HUES64 (cell line): ENCODE measurements around the gene HSCB.
"Not testable (repeated sequence)": the region's sequence is repeated elsewhere in the genome, so short reads cannot be mapped to it uniquely, and the experiment has no call there.

Experiments used
- H3K27ac ChIP-seq: 2 replicates; pipeline ENCODE4 v1.7.0; 2013; ENCODE audit warnings: low read depth, low read length, inconsistent platforms
- H3K27me3 ChIP-seq: 2 replicates; pipeline ENCODE4 v1.6.1; 2013; ENCODE audit warnings: mild to moderate bottlenecking, low read length; ENCODE audit not compliant: insufficient read depth
- H3K36me3 ChIP-seq: 2 replicates; pipeline ENCODE4 v1.6.1; 2013; ENCODE audit warnings: mild to moderate bottlenecking, low read length; ENCODE audit not compliant: insufficient read depth
- H3K4me1 ChIP-seq: 2 replicates; pipeline ENCODE4 v1.6.1; 2013; ENCODE audit warnings: mild to moderate bottlenecking, low read length, moderate library complexity; ENCODE audit not compliant: insufficient read depth
- H3K4me3 ChIP-seq: 2 replicates; pipeline ENCODE4 v1.5.1; 2013; ENCODE audit warnings: mild to moderate bottlenecking, low read length, moderate library complexity
- H3K9ac ChIP-seq: 2 replicates; pipeline ENCODE4 v1.6.1; 2013; ENCODE audit warnings: mild to moderate bottlenecking, low read depth, low read length
- H3K9me3 ChIP-seq: 2 replicates; pipeline ENCODE4 v1.6.1; 2013; ENCODE audit warnings: low read depth, low read length; ENCODE audit not compliant: insufficient read depth
- WGBS: fragments of 150-250, 120-280 bp; methylation state at CpG from one replicate; pipeline ENCODE4 v1.1.7; 2013; ENCODE audit warnings: missing lambda C conversion rate; 5-methylcytosine and 5-hydroxymethylcytosine counted together

The HSCB gene

DNA sequence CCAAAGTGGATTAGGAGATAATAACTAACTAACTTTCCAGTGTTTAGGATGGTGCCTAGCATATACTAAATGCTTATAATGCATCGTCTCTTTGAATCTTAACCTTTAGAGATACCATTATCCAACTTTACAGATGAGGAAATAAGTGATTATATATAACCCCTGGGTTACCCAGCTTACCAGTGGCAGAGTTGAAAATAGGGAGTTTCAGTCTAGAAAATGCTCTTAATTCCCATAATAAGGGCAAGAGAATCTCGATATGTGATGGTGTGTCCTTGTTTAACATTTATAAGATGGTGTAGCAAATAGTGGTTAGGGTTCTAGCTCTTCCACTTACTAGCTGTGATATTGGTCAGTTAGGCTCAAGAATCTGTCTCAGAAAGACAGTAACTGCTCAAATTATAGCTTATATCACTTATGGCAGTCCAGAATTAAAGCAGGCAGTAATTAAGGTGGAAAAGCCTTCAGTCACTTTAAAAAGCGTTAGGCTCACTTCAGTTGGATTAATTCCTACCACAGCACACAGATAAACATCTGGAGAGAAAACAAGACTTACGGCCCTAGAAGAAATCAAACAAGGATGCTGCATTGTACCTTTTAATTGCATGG lies 52.2 kb downstream of the HSCB start:
- Histone ChIP-seq H3K9me3 (no peaks in the 10 kb centered on the region; the same call in 1 of the 2 replicates), H3K36me3 (peaks cover 62% of the 10 kb centered on the region), H3K27me3 (no peaks in the 10 kb centered on the region), H3K9ac (no peak overlapping the region), H3K4me3 (no peak overlapping the region), H3K4me1 (no peaks in the 10 kb centered on the region), H3K27ac (no peak overlapping the region)
- 97% methylated on average over 2 of the region's 4 CpGs for WGBS

DNA sequence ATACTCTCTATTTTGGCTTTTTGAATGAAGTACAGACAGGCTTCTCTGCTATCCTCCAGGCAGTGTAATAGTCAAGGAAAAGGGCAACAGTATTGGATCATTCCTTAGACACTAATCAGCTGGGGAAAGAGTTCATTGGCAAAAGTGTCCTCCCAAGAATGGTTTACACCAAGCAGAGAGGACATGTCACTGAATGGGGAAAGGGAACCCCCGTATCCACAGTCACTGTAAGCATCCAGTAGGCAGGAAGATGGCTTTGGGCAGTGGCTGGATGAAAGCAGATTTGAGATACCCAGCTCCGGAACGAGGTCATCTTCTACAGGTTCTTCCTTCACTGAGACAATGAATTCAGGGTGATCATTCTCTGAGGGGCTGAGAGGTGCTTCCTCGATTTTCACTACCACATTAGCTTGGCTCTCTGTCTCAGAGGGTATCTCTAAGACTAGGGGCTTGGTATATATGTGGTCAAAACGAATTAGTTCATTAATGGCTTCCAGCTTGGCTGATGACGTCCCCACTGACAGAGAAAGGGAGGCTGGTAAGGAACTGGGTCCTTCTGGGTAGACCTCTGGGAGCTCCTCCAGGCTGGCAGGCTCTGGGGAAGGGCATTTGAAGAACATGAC lies 53.3 kb downstream of the HSCB start:
- WGBS, result 89% methylated on average over 6 of the region's 6 CpGs
- H3K9me3 ChIP-seq, result no peaks in the 10 kb centered on the region; the same call in 1 of the 2 replicates
- peaks cover 60% of the 10 kb centered on the region for H3K36me3 ChIP-seq
- no peak overlapping the region for H3K27ac ChIP-seq
- H3K4me3 ChIP-seq, result no peak overlapping the region
- H3K4me1 ChIP-seq, result no peaks in the 10 kb centered on the region
- H3K9ac ChIP-seq, result no peak overlapping the region
- H3K27me3 ChIP-seq, result no peaks in the 10 kb centered on the region

DNA sequence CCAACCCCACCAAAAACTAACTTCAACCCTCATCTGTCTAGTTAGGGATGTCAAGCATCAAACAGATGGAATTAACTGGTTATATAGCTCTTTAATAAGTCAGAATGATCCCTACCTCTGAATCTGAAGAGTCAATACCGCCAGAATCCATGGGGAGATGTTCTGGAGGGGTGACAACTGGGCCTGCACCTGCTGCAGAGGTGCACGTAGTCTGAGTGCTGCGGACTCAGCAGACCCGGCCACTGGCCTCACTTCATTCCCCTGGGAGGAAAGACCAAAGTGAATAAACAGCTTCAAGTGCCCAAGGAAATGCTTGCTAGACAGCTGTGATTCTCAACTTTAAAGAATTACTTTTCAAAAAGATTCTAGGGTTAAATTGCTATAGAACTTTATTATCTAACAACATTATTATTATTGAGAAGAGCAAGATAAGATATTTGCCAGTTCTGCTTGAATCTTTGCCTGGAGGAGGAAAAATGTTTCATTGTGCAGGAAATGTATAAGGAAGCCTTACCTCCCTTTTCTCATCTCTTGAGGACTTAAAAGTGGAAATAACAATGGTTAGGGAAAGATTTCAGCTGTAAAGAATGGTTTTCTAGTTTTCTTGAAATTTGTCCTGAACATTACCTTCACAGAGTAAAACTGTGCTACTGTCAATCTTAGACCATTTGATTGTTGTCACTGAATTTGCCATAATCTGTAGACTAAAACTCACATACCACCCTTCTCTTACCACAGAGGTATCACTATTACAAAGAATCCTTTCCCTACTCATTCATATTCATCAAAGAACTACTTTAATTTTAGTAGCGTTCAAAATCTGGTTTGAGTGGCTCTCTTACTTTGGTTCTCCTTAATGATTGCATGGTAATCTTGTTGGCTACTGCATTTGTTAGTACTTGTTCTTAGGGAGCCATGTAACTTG lies 54.4 kb downstream of the HSCB start:
- Histone ChIP-seq H3K36me3 (peaks cover 60% of the 10 kb centered on the region), H3K9ac (no peak overlapping the region), H3K9me3 (no peaks in the 10 kb centered on the region; the same call in 1 of the 2 replicates), H3K4me1 (no peaks in the 10 kb centered on the region), H3K4me3 (no peak overlapping the region), H3K27ac (no peak overlapping the region), H3K27me3 (no peaks in the 10 kb centered on the region)
- 95% methylated on average over 5 of the region's 5 CpGs for WGBS

DNA sequence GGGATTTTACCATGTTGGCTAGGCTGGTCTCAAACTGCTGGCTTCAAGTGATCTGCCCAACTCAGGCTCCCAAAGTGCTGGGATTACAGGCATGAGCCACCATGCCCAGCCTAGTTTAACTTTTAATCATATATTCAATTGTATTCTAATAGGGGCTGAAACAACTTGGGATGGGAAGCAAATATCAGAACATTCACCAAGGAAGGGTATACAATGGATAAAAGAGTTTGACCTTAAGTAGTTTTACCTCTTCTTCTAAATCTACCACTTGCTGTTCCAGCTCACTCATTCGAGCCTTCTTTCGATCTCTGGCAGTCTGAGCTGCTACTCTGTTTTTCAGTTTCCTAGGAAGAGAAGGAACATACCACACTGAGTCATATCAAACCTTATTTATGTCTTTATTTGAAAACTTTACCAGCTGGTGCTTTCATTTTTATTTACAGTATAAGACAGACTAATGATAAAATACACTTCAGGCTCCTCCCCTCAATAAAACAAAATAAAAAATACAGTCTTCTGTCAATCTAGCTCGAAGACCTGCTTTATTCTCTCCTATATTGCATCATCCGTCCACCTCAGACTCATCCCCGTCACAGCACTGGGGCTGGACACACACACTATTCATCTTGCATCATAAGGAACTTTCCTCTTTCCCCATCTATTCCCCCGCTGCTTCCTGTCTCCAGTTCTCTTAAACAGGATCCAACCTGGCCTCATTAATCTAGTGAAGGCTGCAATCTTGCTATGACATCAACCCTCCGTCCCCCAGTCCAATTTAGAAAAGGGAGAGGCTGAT lies 57.2 kb downstream of the HSCB start:
- H3K36me3 ChIP-seq, result peaks cover 51% of the 10 kb centered on the region

DNA sequence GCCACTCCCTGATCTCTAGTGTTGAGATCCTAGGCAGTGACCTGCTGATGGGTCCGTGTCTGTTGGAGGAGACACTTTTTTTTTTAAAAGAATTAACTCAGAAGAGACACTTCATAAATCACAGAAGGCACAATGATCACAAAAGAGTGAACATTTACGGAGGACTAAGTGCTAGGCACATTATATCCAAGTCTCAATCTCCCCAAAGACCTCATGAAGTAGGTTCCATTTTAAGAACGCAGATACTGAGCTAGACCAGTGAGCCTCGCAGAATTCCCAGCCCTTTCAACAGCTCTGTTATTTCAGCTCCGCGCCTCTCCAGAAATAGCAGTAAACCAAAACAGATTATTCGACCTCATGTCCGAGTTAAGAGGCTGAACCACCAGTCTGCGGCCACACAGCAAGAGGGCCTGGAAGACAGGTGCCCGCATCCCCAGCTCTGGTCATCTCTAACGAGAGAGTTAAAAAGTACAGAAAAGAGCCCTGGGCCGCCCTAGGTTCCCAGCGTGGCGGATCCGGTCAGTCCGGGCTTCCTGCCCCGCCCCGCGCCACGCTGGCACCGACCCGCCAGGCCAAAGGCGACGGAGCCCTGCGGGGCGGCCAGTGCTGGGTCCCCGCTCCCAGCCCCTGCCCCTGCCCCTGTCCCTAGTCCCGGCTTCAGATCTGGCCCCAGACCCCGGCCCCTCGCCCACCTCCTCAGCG lies 57.9 kb downstream of the HSCB start:
- Histone ChIP-seq H3K36me3 (peaks cover 43% of the 10 kb centered on the region), H3K9ac (peak overlapping the region; percentile 99), H3K9me3 (no peaks in the 10 kb centered on the region), H3K27ac (peak overlapping the region; percentile 92), H3K4me3 (peak overlapping the region; percentile 97), H3K4me1 (peaks cover 8% of the 10 kb centered on the region), H3K27me3 (no peaks in the 10 kb centered on the region)
- WGBS, result under 1% methylated on average over 31 of the region's 31 CpGs

More for the DNA sequence above, 57.2 kb downstream of the HSCB start:
- Histone ChIP-seq H3K9me3 (no peaks in the 10 kb centered on the region; the same call in 1 of the 2 replicates), H3K27me3 (no peaks in the 10 kb centered on the region), H3K27ac (peak overlapping the region; percentile 92), H3K4me1 (peaks cover 8% of the 10 kb centered on the region), H3K4me3 (peak overlapping the region; percentile 97), H3K9ac (peak overlapping the region; percentile 99)
- 30% methylated on average over 7 of the region's 7 CpGs for WGBS

DNA sequence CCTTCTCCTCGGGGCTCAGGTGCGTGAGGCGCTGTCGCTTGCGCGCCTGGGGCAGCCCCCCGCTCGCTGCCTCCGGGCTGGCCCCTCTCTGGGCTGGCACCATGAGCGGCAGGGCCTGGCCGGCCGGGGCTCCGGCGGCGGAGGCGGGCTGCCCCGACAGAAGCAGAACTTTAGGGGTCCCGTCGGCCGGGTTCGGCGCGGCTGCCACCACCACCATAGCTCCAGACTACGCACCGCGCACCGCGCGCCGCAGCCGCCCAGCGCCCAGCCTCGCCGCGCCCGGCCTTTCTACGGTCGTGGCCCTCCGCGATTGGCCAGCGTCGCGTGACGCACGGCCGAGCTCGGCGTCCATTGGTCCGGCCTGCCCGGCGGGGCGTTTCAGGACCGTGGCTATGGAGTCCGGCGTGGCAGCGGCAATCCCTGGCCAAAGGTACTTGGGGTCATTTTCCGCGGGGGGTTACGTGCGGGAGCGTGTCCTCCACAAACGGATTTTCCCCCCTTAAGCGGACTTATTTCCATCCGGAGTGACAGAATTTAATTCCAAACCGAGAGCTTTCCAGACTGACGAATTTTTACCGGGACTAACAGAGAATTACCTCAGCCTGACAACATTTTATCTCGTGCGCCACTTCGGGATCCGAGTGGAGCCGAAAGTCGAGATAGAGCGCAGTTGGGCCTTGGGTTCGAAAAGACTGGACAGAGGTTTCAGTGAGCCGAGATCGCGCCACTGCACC lies 58.6 kb downstream of the HSCB start, which contains the start of gene XBP1:
Gene XBP1 (minus strand): TSS at position 262 of the 734 bp plus-strand sequence.
- Histone ChIP-seq H3K9ac (peak within 1 kb of the TSS; percentile 99), H3K27ac (peak within 1 kb of the TSS; percentile 92), H3K9me3 (no peaks in the 10 kb centered on the region), H3K36me3 (peaks cover 36% of the 10 kb centered on the region), H3K27me3 (no peaks in the 10 kb centered on the region), H3K4me3 (peak within 1 kb of the TSS; percentile 97), H3K4me1 (peaks cover 8% of the 10 kb centered on the region)
- WGBS, result under 1% methylated on average over 78 of the region's 78 CpGs

DNA sequence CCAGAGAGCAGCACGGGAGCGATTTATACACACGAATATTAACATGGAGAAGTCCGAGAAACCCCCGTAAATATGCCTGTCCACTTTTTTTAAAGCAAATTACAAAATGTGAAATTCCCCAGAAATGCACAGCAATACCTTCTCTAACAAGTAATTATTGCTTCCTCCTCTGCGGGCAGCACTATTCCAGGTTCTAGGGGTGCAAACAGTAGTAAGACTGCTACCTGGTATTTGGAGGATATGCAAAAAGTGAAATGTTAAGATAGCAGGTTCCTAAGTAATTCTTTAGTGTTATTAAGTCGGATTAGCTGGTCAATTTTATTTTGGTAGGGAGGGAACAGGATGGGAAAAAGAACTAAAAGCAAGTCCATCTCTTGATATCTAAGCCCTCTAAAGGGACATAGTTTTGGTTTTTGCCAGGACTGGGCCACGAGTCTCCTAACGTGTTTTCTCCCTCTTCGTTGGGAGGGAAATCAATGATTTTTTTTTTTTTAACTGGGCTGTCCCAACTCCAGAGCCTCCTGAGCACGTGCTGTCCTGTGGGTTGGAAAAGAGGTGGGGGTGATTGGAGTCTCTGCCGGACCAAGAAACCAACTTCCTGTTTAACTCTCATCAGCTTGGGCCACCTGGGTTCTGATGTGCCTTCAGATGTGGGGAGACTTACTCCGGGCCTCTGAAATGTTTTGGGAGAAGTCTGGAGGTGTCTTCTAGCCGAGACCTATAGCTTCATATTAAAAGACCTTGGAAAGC lies 60.2 kb downstream of the HSCB start:
- WGBS, result 77% methylated on average over 14 of the region's 14 CpGs
- Histone ChIP-seq H3K36me3 (peaks cover 20% of the 10 kb centered on the region), H3K9ac (no peak overlapping the region; the same call in 1 of the 2 replicates), H3K4me1 (peaks cover 8% of the 10 kb centered on the region), H3K9me3 (no peaks in the 10 kb centered on the region), H3K4me3 (no peak overlapping the region), H3K27me3 (no peaks in the 10 kb centered on the region), H3K27ac (no peak overlapping the region)

DNA sequence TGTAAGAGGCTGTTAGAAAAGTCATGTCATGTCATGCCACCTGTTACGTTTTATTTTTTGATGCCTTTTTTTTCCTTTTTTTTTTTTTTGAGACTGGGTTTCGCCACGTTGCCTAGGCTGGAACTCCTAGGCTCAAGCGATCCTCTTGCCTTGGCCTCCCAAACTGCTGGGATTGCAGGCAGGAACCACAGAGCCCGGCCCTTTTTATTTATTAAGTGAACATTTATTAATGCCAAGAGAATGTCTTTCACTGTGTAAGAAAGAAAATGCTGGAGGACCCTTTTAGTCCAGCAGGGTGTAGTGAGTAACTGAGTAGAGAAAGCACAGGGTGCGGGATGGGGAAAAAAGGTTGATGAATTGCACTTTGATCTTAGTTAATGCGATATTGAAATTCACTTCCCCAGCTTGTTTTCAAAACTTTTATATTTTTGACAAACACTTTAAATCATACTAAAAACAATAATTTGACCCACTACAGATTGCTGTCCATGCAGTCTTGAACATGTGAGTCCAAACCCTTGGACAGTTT lies 60.8 kb downstream of the HSCB start:
- Histone ChIP-seq H3K4me3 (no peak overlapping the region), H3K27ac (no peak overlapping the region), H3K36me3 (peaks cover 15% of the 10 kb centered on the region), H3K4me1 (peaks cover 8% of the 10 kb centered on the region), H3K9ac (no peak overlapping the region), H3K27me3 (no peaks in the 10 kb centered on the region), H3K9me3 (no peaks in the 10 kb centered on the region)
- WGBS, result 94% methylated on average over 7 of the region's 7 CpGs

DNA sequence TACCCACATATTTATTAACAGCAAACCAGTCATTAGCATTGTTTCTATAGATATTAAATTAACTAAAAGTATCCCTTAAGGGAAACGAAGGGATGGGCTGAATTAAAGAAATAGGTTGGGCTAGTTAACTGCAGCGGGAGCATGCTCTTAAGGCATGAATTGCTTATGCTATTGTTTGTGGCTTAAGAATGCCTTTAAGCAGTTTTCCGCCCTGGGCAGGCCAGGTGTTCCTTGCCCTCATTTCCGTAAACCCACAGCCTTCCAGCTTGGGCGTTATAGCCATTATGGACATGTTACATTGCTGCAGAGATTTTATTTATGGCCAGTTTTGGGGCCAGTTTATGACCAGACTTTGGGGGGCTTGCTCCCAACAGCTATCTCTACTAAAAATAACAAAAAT lies 63.6 kb downstream of the HSCB start:
- H3K4me3 ChIP-seq, H3K9ac ChIP-seq, H3K36me3 ChIP-seq, H3K27ac ChIP-seq, H3K9me3 ChIP-seq, H3K4me1 ChIP-seq, H3K27me3 ChIP-seq: not testable (repeated sequence)
- WGBS, result 86% methylated on average over 5 of the region's 5 CpGs
